HG03460 (cell line): ENCODE data around the gene KIF13A.
"Not testable (repeated sequence)": the region's sequence is repeated elsewhere in the genome, so short reads cannot be mapped to it uniquely, and the experiment has no call there.

Experiments used
- ATAC-seq: cut with Tn5 transposase; IDR thresholded peaks from one replicate; pipeline ENCODE4 v1.9.1; 2021; ENCODE audit not compliant: unreplicated experiment

Gene KIF13A

GRCh38 chr6:17816921-17817611 is 170.4 kb downstream of the KIF13A start:
- ATAC-seq: no peak

GRCh38 chr6:17813542-17813941 is 173.9 kb downstream of the KIF13A start:
- no peak for ATAC-seq

- no peak for ATAC-seq
These were observed 175.1 kb downstream of the KIF13A start for GRCh38 chr6:17812311-17812710.

GRCh38 chr6:17808609-17809008 is 178.8 kb downstream of the KIF13A start:
- ATAC-seq: no peak

- not testable (repeated sequence) for ATAC-seq
These were observed 180.0 kb downstream of the KIF13A start for GRCh38 chr6:17807431-17807830.

- ATAC-seq: no peak
These were observed 184.0 kb downstream of the KIF13A start for GRCh38 chr6:17803409-17803808.

GRCh38 chr6:17798477-17799154 is 188.8 kb downstream of the KIF13A start:
- no peak for ATAC-seq

GRCh38 chr6:17790489-17790888 is 196.9 kb downstream of the KIF13A start:
- no peak for ATAC-seq

GRCh38 chr6:17785094-17785787 is 202.2 kb downstream of the KIF13A start:
- ATAC-seq: no peak

GRCh38 chr6:17780061-17780460 is 207.4 kb downstream of the KIF13A start:
- no peak for ATAC-seq

- no peak for ATAC-seq
These were observed 215.8 kb downstream of the KIF13A start for GRCh38 chr6:17771609-17772008.

GRCh38 chr6:17768881-17769280 is 218.6 kb downstream of the KIF13A start:
- no peak for ATAC-seq

- ATAC-seq: no peak
These were observed 219.0 kb downstream of the KIF13A start for GRCh38 chr6:17768388-17768787.

GRCh38 chr6:17762651-17763050 is 224.8 kb downstream of the KIF13A start:
- ATAC-seq: no peak

- no peak for ATAC-seq
These were observed 229.3 kb downstream of the KIF13A start for GRCh38 chr6:17758119-17758518.

- ATAC-seq: no peak
These were observed 233.2 kb downstream of the KIF13A start for GRCh38 chr6:17754254-17754653.

GRCh38 chr6:17745324-17745723 is 242.1 kb downstream of the KIF13A start:
- ATAC-seq: not testable (repeated sequence)

- not testable (repeated sequence) for ATAC-seq
These were observed 242.6 kb downstream of the KIF13A start for GRCh38 chr6:17744757-17745308.

GRCh38 chr6:17744019-17744756 is 243.2 kb downstream of the KIF13A start:
- ATAC-seq: no peak

GRCh38 chr6:17741507-17741906 is 245.9 kb downstream of the KIF13A start:
- no peak for ATAC-seq
